GM23248 (cell line): Measurements from ENCODE around the gene PTPRN.

Experiments used
- EZH2 ChIP-seq: fragments of 200-600 bp; sonication (generic); IDR thresholded peaks from 2 replicates; pipeline ENCODE4 v1.6.1; 2018; ENCODE audit warnings: antibody characterized with exemption, mild to moderate bottlenecking; ENCODE audit not compliant: insufficient read depth, poor library complexity, severe bottlenecking
- EZH2phosphoT487 ChIP-seq: fragments of 200-600 bp; sonication (generic); IDR thresholded peaks from 2 replicates; pipeline ENCODE4 v1.6.1; 2018; ENCODE audit warnings: antibody characterized with exemption, moderate library complexity, mild to moderate bottlenecking, low read depth; ENCODE audit not compliant: insufficient read depth

DNA sequence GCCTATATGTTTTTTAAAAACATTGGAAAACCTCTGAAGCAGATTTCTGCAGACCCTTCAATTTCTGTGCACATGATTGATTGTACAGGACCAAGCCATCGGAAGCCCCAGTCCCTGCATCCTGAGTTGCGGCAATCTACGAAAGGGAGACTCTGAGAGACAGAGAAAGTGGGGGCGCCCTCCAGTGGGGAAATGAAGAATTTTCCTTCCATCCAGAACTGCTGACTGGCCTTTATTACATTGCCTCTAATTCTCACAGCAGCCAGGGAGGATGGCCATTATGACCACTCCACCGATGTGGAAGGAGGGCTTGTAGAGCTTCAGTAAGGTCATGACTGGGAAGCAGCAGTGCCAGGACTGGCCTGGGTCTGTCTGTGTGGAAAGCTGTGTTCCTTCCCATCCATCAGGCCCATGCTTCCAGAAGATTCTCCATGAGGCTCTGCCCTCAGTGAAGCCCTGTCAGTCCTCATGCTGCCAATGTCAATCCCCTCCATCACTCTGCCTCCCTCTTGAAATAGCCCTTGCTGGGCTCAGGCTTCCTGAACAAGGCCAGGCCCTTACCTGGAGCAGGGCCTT is 43.3 kb upstream of the PTPRN start:
- no peak for TF ChIP-seq EZH2
- no peak for TF ChIP-seq EZH2phosphoT487
